HG03565 (cell line): ENCODE data around the gene DTNB.

ENCODE experiments used
- ATAC-seq: cut with Tn5 transposase; IDR thresholded peaks from one replicate; pipeline ENCODE4 v1.9.1; 2021; ENCODE audit warnings: mild to moderate bottlenecking, moderate library complexity; ENCODE audit not compliant: unreplicated experiment

DTNB gene

GRCh38 chr2:25592766-25593292 lies 80.5 kb downstream of the DTNB start:
- ATAC-seq: no peak

GRCh38 chr2:25590921-25591505 lies 82.4 kb downstream of the DTNB start:
- no peak for ATAC-seq

GRCh38 chr2:25589676-25590205 lies 83.6 kb downstream of the DTNB start:
- no peak for ATAC-seq

DNA sequence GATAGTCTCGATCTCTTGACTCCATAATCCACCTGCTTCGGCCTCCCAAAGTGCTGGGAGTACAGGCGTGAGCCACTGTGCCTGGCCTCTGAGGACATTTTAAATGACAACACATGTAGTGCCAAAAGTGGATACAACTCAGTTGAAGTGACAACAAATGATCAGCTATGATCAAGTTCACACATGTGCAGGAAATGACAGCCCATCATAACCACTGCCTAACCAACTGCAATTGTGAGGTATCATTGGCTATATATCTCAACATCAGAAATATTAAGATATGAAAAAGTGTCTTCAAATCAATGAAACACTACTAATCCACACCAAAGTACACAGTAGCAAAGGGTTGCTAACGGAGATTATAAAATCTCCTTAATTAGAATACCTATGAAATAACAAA lies 84.8 kb downstream of the DTNB start:
- ATAC-seq: no peak

DNA sequence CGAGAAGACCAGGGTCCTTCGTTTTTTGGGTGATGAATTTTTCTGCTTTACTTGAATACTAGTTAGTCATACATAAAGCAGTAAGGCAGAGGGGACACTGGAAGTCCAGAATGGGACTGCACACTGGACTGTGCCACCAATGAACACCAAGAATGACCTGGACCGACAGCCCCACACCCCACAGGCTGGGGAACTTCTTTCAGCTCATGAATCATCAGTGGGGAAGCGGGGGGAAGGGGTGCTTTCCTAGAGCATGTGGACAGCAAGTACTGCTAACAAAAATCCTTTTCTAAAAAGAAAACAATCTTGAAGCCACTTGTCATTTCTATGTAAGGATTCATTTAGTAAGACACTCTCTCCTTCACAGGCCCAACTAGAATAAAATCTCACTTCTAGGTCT lies 86.0 kb downstream of the DTNB start:
- ATAC-seq: no peak

DNA sequence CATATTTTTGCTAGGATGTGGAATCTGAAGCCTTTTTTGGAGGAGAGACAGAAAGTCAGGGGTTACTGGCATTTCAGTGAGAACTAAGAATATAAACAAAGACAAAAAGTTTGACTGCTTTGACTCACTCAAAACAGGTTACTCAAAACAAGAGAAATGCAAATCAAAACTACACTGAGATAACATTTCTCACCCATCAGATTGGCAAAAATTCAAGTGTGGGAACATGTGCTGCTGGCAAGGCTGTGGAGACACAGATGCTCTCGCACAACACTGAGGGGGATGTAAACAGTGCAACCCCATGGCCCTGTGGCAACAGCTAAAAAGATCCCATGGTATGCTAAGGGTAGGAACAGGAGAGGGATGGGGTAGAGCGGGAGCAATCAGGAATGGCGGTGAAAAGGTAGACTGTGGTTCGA lies 86.6 kb downstream of the DTNB start:
- ATAC-seq: peak; percentile 81

DNA sequence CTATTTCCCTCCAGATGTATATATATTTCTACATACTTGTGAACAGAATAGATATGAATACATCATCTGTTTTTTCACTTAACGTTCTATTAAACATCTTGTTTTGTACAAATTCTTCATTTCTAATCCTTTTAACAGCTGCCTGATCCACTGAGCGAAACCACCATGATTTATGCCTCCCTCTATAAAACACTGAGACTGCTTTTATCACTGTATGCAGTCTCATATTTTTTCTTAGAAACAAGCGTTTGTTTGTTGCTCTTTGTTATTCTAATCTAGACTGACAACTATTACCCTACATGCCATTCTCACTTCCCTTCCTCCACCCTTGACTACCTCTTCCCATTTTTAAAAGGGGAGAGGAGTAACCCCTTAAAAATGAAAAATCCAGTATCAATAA lies 88.2 kb downstream of the DTNB start:
- ATAC-seq: no peak

- no peak for ATAC-seq
Measured at GRCh38 chr2:25582077-25582830, 91.1 kb downstream of the DTNB start.

- ATAC-seq: no peak
Measured at GRCh38 chr2:25576596-25576995, 96.8 kb downstream of the DTNB start.

GRCh38 chr2:25572638-25573037 lies 100.7 kb downstream of the DTNB start:
- ATAC-seq: no peak

- no peak for ATAC-seq
Measured at GRCh38 chr2:25570161-25570845, 103.1 kb downstream of the DTNB start.

GRCh38 chr2:25567406-25567805 lies 106.0 kb downstream of the DTNB start:
- no peak for ATAC-seq

- ATAC-seq: no peak
Measured at GRCh38 chr2:25566694-25567093, 106.7 kb downstream of the DTNB start.

DNA sequence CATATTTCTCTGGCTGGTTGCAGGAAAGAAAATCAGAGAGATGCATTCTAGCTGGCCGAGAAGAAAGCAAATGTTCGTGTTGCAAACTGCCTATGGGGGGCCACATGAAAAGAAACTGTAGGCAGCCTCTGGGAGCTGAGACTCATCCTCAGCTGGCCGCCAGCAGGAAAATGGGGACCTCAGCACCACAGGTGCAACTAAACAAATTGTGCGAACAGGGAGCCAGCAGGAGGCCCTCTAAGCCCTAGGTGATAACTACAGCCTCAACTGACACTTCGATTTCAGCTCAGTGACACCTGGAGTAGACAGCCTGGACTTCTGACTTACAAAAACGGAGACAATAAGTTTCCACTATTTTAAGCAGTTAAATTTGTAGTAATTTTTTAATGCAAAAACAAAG lies 107.3 kb downstream of the DTNB start:
- no peak for ATAC-seq

DNA sequence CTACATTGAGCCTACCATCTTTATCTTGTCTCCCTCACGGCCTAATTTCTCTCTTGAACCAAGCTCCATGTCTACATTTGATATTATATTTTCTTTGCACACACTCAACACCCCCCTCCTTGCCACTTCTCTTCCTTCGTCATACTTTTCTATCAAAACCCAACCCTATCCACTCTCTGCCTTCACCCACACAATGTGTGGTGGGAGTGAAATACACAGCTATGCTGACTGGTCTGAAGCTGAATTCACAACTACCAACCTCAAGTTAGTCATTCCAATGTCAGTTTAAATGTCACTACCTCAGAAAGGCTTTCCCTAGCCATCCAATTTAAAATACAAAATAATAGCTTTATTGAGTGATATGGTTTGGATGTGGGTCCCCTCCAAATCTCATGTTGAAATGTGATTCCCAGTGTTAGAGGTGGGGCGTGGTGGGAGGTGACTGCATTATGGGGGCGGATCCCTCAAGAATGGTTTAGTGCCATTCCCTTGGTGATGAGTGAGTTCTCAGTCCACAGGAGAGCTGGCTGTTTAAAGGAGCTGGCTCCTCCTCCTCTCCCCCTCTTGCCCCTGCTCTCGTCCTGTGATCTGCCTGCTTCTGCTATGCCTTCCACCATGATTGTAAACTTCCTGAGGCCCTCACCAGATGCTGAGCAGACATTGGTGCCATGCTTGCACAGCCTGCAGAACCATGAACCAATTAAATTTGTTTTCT lies 112.1 kb downstream of the DTNB start:
- no peak for ATAC-seq

DNA sequence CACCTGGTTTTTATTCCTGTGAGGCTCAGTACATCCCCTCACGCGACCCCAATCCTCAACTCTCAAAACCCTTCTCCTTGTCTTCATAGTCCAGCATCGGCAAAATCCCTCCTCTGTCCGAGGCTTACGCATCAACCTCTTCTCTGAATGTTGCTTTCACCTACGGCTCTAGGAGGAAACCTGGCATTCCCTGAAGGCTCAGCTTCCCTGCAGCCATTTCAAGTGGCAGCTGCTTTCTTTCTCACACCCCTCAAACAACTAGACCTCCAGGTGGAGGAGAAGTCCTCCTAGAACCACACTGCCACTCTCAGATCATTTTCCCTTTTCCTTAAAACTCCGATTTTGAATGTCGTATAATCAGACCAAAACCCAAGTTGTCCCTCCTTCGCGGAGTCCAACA lies 114.2 kb downstream of the DTNB start:
- no peak for ATAC-seq

DNA sequence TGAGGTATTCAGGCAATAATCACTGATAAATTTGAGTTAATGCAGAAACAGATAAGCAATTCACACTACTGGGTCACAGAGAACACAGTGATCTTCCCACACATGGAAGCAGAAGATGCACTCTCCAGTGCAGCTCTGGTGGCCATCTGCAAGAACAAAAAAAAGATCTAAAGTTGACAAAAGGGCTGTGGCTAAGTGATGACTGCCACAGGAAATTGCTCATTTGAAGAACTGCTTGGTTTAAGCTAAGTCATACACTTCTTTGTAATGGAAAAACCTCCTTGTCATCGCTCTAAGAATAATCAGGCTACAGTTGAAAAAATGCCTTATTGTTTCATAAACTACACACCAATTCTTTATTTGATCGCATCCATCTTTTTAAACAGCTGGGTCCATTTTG lies 115.1 kb downstream of the DTNB start:
- ATAC-seq: peak; percentile 77

GRCh38 chr2:25557179-25558036 lies 116.0 kb downstream of the DTNB start:
- no peak for ATAC-seq

DNA sequence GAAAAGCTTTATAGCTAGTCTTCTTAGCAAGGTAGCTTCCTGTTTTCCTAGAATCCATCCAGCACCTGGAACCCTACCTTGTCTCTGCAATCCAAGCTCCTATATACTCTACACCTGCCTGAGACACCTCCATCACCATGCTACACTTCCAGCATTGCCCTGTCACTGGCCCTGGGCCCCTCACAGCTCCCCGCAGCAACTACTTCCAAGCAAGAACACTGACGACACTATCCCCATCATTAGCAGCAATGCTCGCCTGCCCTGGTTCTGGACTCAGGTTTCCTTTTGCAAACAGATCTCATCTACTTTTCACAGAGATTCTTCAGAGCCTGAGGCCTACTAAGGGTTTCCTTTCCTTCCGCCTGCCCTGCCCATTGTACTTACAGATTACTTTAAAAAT lies 121.1 kb downstream of the DTNB start:
- ATAC-seq: no peak

DNA sequence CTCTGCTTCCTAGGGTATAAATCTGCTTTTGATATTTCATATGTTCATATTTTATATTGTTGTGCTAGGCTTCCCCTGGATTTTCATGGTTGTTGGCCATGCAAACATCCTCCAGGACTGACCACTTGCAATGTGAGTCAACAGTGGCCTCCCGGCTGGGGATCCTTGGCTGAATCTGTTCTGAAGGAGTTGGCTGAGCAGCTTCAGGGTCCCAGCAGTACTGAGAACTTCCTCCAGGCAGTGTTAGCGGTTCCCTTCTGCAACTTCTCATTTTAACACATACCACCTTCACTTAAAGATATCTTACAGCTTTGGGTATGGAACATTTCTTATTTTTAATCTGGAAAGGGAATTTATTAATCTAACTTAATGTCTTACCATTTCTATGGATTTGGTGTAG lies 122.1 kb downstream of the DTNB start:
- ATAC-seq: no peak
